Measurements from ENCODE around the gene RASGRP4.

The RASGRP4 gene

DNA sequence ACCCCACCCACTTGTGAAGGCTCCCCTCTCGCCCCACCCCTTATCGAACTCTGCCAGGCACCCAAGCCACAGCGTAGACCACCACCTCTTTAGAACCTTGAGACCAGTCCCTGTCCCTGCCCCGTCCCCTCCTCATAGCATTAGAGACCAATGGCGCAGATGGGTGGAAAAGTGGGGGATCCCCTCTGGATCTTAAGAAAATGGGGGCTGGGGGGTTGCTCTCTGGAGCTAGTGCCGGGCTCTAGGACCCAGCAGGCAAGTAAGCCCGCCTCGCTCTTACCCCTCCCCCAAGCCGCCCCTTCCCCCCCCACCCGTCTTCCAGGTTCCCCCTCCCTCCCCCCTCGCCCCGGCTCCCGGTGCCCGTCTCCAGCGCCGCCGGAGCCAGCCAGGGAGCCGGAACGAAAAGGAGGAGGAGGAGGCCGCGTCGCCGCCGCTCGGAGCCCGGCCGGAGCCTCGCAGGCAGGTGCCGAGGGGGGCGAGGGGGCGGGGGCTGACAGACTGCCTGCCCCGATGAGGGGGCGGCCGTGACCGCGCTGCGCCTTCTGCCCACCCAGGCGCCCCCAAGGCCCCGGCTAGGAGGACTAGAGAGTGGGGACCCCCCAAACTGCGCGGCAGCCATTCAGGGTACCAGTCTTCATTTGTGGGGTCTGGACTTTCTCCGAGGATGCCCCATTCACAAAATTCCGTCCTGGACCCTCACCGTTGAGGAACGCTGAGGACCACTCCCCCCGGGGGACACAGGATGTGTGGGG is 37.5 kb downstream of the RASGRP4 start, which contains the start of gene SPRED3:
Gene SPRED3 (plus strand): TSS at position 349 of the 752 bp plus-strand sequence. CDS start 1,606 bp downstream, outside the sequence.
- no peak for DNase-seq

GRCh38 chr19:38387550-38388348 is 38.3 kb downstream of the RASGRP4 start, which contains the start of gene GGN:
TSS of gene GGN (minus strand) at chr19:38388034. CDS start at chr19:38387261, 773 bp downstream.
- DNase-seq, result peak; percentile 91

DNA sequence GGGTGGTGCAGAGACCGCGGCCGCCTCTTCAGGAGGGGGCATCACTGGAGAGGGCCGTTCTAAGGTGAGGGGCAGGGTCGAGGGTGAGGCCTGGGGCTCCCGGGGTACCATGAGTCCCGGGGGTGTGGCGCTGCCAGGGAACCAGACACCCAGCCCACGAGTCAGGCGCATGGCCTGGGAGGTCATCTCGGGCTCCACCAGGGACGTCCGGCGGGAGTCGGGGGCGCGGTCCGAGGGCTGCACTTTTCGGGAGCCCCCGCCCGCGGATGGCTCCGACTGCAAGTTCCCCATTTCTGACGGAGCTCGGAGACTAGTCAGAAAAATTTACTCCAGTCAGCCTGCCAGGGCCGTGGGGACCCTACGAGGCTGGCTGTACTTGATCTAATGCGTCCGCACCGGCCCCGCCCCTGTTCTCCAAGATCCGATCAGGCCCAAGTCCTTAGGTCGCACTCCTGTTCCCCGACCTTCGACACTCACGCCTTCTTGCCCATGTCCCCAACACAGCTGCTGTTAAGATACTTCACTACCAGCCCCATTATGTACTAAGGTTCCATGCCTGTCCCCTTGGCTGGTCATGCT is 39.0 kb downstream of the RASGRP4 start:
- peak; percentile 64 for DNase-seq

- no peak for DNase-seq
These were observed 39.6 kb downstream of the RASGRP4 start for GRCh38 chr19:38386300-38386970.

GRCh38 chr19:38385804-38386257 is 40.2 kb downstream of the RASGRP4 start:
- DNase-seq, result no peak

DNA sequence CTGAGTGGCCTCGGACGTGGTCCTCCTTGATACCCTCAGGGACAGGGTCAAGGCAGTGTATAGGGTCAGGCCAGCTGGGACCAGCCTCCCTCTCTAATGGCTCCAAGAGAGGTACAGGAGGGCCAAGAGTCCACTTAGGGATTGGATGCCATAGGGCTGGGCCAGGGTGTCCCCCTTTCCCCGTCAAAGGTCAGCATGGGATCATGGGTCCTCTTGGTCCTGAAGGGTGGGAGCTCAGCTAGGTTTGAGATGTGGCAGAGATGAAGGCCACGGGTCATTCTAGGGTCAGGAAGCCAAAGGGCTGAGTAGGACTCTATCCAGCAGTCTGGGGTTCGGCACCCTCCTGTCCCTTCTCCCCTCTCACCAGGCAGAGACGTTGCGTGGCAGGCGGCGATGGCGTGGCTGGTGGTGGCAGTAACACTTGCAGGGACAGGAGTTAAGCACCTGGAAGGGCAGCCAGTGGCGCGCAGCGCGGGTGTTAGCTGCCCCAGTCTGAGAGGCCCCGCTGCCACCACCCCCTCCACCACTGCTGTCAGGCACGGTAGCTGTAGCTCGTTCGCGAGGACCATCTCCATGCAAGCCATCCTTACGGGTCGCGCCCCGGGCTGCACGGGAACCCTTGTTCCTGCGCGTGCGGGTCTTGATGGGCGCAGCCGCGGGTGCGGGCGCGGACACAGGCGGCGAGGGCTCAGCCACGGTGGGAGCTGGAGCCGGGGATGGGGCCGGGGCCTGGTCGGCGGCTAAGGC is 40.8 kb downstream of the RASGRP4 start:
- peak; percentile 65 for DNase-seq

DNA sequence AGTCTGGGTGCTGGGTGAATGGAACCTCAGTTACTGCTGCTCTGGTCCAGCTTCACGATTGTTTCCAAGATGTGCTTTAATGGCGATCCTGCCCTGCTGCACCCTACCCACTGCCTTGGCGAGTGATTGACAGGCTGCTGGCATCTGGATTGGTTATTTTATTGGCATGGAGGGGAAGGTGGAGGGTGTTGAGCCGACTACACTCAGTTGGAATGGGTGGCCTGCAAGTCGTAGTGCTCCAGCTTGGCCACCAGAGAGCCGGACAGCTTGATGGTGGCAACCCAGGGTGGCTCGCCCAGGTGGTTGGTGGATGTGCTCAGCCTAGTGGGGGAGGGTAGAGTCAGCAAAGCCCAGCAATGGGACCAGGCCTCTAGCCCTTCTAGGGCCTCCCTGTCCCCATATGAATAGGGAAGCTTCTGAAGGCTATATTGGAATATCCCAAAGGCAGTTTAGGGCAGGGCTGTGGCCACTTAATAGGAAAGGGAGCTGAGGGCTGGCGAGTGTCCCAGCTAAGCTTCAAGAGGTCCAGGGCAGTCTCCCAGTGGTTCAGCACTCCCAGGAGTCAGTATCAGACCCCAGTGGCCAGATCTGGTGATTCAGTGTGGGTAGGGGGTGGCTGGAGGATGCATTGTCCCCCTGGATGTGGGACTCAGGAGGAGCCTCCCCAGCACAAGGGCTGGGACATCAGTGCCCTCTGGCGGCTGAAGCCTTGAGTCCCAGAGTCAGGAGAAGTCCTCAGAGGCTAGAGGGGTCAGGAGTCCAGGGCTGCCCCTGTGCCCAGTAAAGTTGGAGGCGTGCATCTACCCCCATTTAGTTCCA is 41.6 kb downstream of the RASGRP4 start:
- no peak for DNase-seq

- no peak for DNase-seq
These were observed 42.3 kb downstream of the RASGRP4 start for GRCh38 chr19:38383743-38384142.

- no peak for DNase-seq
These were observed 42.8 kb downstream of the RASGRP4 start for GRCh38 chr19:38383184-38383583.

GRCh38 chr19:38381138-38381537 is 44.9 kb downstream of the RASGRP4 start:
- no peak for DNase-seq

GRCh38 chr19:38378866-38379265 is 47.2 kb downstream of the RASGRP4 start:
- DNase-seq, result no peak

- DNase-seq, result no peak
These were observed 49.0 kb downstream of the RASGRP4 start for GRCh38 chr19:38377052-38377451.

DNA sequence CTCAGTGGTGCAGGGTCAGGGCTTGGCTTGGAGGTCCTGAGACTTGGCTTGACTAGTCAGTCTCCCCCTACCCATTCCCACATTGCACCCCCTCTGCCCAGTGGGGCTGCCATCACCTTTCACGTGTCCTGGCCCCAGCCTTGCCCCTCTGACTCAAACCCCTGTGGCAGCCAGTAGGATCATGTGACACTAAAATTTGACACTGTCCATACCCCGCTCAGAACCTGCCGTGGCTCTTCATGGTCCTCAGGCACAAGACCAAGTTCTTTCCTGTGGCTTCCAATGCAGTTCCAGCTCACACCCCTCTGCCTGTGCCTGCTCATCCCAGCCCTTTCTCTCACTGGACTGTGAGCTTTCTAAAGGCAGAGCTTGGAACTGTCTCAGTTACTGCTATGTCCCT is 49.4 kb downstream of the RASGRP4 start:
- no peak for DNase-seq

- no peak for DNase-seq
These were observed 50.3 kb downstream of the RASGRP4 start for GRCh38 chr19:38375748-38376147.

- no peak for DNase-seq
These were observed 50.9 kb downstream of the RASGRP4 start for GRCh38 chr19:38375098-38375493.

- peak; percentile 99 for DNase-seq
These were observed 51.5 kb downstream of the RASGRP4 start, which contains the start of gene PSMD8 for GRCh38 chr19:38374332-38375097. TSS of gene PSMD8 (plus strand) at chr19:38374571. CDS start at chr19:38374602, 31 bp downstream.

- no peak for DNase-seq
These were observed 52.1 kb downstream of the RASGRP4 start for GRCh38 chr19:38373907-38374331.

DNA sequence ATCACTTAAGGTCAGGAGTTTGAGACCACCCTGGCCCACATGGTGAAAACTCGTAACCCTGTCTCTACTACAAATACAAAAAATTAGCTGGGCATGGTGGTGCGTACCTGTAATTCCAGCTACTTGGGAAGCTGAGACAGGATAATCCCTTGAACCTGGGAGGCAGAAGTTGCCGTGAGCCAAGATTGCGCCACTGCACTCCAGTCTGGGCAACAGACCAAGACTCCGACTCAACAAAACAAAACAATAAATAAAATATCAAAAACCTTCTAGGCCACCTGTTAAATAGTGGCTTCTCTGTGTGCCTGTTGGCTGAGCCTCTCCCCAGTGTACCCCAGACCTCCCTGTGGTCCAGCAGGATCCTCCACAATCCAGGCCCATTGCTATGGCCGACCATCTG is 54.9 kb downstream of the RASGRP4 start:
- DNase-seq, result no peak

DNA sequence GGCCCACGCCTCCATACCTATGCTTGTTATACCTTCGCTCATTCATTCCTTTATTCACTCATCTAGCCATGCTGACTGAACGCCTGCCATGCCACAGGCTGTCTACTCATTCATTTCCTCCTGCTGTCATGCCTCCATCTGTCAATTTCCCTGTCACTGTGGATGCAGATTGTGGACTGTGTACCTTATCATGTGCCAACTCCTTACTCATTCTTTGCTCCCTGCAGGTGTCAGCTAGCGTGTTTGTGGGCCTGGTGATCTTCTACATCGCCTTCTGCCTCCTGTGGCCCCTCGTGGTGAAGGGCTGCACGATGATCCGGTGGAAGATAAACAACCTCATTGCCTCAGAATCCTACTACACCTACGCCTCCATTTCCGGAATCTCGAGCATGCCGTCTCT is 55.7 kb downstream of the RASGRP4 start:
- no peak for DNase-seq

GRCh38 chr19:38369584-38369983 is 56.4 kb downstream of the RASGRP4 start:
- DNase-seq, result no peak

All from activated effector memory CD4-positive, alpha-beta T cell treated with anti-CD3 and anti-CD28 coated beads, Interleukin-2, amount 50 U/mL, for 16 hours (primary cell).